ENCODE data around the gene KDELR3. TPM values are rescaled to one million over a fixed set of nuclear protein-coding genes. Genes with fewer than 3 reads are reported as not detected.
"Not testable (repeated sequence)": the region's sequence is repeated elsewhere in the genome, so short reads cannot be mapped to it uniquely, and the experiment has no call there.

Gene KDELR3
- total and polyA plus RNA-seq, 5 donors: 5.0 to 8.3 (median 7.8) TPM

DNA sequence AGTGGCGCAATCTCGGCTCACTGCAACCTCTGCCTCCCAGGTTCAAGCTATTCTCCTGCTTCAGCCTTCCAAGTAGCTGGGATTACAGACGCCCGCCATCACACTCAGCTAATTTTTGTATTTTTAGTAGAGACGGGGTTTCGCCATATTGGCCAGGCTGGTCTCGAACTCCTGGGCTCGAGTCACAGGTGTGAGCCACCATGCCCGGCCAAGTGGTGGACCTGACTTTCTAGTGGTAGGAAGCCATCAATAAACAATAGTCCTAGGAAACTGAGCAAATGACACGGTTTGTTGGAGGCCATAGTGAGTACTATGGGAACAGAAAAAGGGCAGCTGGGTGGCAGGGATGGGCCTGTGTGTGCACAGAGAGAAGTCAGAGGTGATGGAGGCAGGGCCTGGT is 2.3 kb downstream of the KDELR3 start:
- H3K4me3 ChIP-seq (ENCODE audit: low read length); intact Hi-C loops (cut with DNase I); H3K27me3 ChIP-seq (ENCODE audit: control insufficient read depth, insufficient read depth); H3K9me3 ChIP-seq (ENCODE audit: control insufficient read depth, low read length); H3K27ac ChIP-seq (ENCODE audit: low read length); H3K4me1 ChIP-seq (ENCODE audit: control insufficient read depth, insufficient read depth, low read length); ATAC-seq: not testable (repeated sequence)
- WGBS: 96% methylated on average over 10 of the region's 10 CpGs
- peak in 2 of 3 donors; percentile 28 to 31 for DNase-seq

DNA sequence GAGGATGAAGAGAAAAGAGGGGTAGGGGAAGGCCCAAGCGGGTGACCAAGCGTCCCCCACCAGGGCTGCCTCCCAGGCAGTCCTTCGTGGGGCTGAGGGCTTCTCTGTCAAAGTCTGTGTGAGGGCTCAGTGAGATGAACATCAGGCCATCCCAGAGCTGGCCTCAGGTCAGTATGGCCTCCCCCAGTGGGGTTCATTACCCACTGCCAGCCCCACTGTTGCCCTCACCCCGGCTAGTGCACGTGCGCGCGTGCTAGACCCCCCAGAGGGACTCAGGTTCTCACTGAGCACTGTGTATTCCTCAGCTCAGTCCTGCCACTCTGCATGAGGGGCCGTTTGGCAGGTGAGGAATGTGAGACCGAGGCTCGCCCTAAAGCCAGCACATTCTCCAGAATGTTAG is 3.3 kb downstream of the KDELR3 start:
- intact Hi-C loops (cut with DNase I): no loop called here
- no peaks in the 10 kb centered on the region for H3K27me3 ChIP-seq (ENCODE audit: control insufficient read depth, insufficient read depth)
- DNase-seq (peak in 2 of 3 donors; percentile 23 to 27), ATAC-seq (no peak)
- no peaks in the 10 kb centered on the region for H3K9me3 ChIP-seq (ENCODE audit: control insufficient read depth, low read length)
- no peak overlapping the region for H3K27ac ChIP-seq (ENCODE audit: low read length)
- no peaks in the 10 kb centered on the region for H3K4me1 ChIP-seq (ENCODE audit: control insufficient read depth, insufficient read depth, low read length)
- H3K4me3 ChIP-seq (ENCODE audit: low read length): no peak overlapping the region
- WGBS: 86% methylated on average over 11 of the region's 11 CpGs

DNA sequence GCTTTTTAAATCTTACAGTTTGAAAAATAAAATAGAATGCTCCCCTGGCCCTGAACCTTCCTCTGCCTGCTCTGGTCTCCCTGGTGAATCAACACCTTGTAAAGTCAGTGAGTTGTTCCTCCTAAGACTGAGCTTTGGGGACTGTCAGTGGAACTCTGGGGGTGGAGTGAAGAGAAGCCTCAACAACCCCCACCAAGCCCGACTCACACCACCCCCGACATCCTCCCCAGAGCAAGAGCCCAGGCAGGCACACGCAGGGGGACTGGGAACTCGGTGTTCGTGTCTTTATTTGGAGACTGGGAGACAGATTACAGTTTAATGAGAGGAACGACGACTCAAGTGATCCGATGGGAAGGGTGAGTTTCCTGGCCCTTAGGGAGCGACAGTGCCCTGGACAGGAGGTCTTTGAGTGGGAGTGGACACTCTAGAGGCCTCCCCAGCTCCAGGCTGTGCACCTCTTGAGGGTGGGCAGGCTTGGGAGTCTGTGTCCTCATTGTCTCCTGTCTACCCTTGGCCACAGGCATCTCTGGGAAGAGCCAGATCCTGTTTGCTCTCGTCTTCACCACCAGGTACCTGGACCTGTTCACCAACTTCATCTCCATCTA is 6.2 kb downstream of the KDELR3 start:
- WGBS: 63% methylated on average over 10 of the region's 10 CpGs
- ATAC-seq (no peak), DNase-seq (peak in 1 of 3 donors; percentile 38)
- Histone ChIP-seq H3K4me3 (ENCODE audit: low read length) (no peak overlapping the region), H3K4me1 (ENCODE audit: control insufficient read depth, insufficient read depth, low read length) (no peaks in the 10 kb centered on the region), H3K27ac (ENCODE audit: low read length) (no peak overlapping the region), H3K27me3 (ENCODE audit: control insufficient read depth, insufficient read depth) (no peaks in the 10 kb centered on the region), H3K9me3 (ENCODE audit: control insufficient read depth, low read length) (no peaks in the 10 kb centered on the region)
- intact Hi-C loops (cut with DNase I): no loop called here

DNA sequence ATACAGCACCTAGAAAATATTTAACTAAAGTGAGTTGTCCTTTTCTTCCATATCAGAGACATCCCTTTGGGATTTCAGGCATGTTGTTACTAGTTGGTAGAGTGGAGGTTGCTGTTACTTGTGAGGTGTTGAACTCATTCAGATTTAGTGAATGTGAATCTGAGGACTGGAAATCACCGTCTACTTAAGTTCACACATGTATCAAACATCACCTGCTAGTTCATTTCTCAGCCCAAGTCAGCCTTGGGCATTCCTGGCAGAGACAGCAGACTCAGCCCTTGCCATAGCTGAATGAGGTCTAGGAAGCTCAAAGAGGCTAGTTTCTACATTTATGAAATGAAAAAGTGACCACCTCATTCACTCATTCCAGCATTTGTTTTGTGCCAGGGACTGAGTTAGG is 9.7 kb downstream of the KDELR3 start:
- Histone ChIP-seq H3K4me1 (ENCODE audit: control insufficient read depth, insufficient read depth, low read length) (no peaks in the 10 kb centered on the region), H3K9me3 (ENCODE audit: control insufficient read depth, low read length) (no peaks in the 10 kb centered on the region), H3K27me3 (ENCODE audit: control insufficient read depth, insufficient read depth) (no peaks in the 10 kb centered on the region), H3K4me3 (ENCODE audit: low read length) (no peak overlapping the region), H3K27ac (ENCODE audit: low read length) (no peak overlapping the region)
- DNase-seq: no peak
- intact Hi-C loops (cut with DNase I): no loop called here
- no peak for ATAC-seq
- 80% methylated on average over 1 of the region's 1 CpG for WGBS

DNA sequence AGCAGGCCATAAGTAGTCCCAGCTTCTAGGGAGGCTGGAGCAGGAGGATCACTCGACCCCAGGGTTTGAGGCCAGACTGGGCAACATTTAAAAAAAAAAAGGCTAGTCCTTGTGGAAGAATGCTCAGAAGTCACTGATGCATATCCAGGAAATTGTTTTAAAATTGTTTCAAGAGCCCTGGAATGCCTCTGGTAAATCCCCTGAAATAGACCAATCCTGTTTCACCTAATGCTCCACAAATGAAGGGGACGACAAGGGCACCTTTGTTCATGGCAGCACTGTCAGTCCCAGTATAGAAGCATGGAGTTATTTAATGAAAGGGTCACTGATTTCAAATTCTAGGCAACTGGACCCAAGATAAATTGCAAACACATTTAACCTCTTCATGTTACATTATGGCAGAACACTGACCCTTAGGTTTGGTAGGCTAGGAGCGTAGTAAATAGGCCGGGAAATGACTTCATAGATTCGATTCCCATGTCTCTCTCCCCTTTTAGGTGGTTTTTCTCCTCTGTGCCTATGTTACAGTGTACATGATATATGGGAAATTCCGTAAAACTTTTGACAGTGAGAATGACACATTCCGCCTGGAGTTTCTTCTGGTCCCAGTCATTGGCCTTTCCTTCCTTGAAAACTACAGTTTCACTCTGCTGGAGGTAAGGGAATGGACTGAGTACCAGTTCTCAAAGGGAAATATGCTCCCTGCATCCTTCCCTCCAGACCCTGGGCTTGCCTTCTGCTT is 11.4 kb downstream of the KDELR3 start:
- Histone ChIP-seq H3K27ac (ENCODE audit: low read length) (peak overlapping the region; percentile 16), H3K4me1 (ENCODE audit: control insufficient read depth, insufficient read depth, low read length) (no peaks in the 10 kb centered on the region), H3K9me3 (ENCODE audit: control insufficient read depth, low read length) (no peaks in the 10 kb centered on the region), H3K27me3 (ENCODE audit: control insufficient read depth, insufficient read depth) (no peaks in the 10 kb centered on the region), H3K4me3 (ENCODE audit: low read length) (no peak overlapping the region)
- WGBS: 76% methylated on average over 7 of the region's 7 CpGs
- intact Hi-C loops (cut with DNase I): no loop called here
- DNase-seq (no peak), ATAC-seq (peak in 1 of 2 donors; percentile 8)

DNA sequence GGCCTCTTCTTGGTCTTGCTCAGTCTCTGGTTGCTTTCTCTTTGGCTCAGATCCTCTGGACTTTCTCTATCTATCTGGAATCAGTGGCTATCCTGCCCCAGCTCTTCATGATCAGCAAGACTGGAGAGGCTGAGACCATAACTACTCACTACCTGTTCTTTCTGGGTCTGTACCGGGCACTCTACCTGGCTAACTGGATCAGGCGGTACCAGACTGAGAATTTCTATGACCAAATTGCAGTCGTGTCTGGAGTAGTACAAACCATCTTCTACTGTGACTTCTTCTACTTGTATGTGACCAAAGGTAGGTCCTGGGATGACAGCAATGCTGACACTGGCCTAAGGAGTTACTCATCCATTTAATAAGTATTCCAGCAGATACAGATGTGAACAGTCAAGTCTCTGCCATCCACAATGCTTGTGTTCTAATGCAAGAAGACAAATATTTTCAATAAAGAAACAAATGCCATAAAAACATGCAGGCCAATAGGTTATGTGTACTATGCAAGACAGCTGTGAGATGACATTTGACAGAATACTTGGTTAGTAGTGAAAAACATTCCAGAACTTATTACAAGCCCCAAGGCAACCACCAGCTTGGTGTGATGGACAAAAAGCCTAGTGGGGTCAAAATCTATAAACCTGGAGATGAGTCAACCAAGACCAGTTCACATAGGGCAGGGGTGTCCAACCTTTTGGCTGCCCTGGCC is 13.4 kb downstream of the KDELR3 start:
- peak; percentile 13 to 15 for ATAC-seq
- intact Hi-C loops (cut with DNase I): no loop called here
- peak overlapping the region; percentile 43 for H3K27ac ChIP-seq (ENCODE audit: low read length)
- no peaks in the 10 kb centered on the region for H3K9me3 ChIP-seq (ENCODE audit: control insufficient read depth, low read length)
- no peaks in the 10 kb centered on the region for H3K4me1 ChIP-seq (ENCODE audit: control insufficient read depth, insufficient read depth, low read length)
- DNase-seq: no peak
- no peak overlapping the region for H3K4me3 ChIP-seq (ENCODE audit: low read length)
- H3K27me3 ChIP-seq (ENCODE audit: control insufficient read depth, insufficient read depth): no peaks in the 10 kb centered on the region
- WGBS: 94% methylated on average over 3 of the region's 3 CpGs

DNA sequence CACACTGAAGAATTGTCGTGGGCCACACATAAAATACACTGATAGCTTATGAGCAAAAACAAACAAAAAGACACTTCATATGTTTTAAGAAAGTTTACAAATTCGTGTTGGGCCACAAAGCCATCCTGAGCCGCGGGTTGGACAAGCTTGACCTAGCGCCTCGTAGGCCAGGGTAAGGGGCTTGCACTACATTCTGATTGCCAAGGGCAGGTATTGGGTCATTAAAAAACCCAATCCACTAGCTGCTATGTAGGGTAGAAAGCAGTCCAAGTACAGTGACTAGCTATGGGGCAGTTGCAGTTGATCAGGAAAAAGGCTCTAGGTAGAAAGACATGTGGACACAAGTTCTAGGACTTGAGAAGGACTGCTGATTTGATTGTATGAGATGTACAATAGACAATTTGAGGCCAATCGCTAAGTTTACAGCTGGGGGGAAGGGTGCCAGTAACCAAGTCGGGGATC is 14.0 kb downstream of the KDELR3 start:
- DNase-seq (no peak), ATAC-seq (peak in 1 of 2 donors; percentile 14)
- no peak overlapping the region for H3K4me3 ChIP-seq (ENCODE audit: low read length)
- H3K27me3 ChIP-seq (ENCODE audit: control insufficient read depth, insufficient read depth): no peaks in the 10 kb centered on the region
- no peaks in the 10 kb centered on the region for H3K9me3 ChIP-seq (ENCODE audit: control insufficient read depth, low read length)
- H3K27ac ChIP-seq (ENCODE audit: low read length): no peak overlapping the region
- intact Hi-C loops (cut with DNase I): no loop called here
- H3K4me1 ChIP-seq (ENCODE audit: control insufficient read depth, insufficient read depth, low read length): no peaks in the 10 kb centered on the region
- 93% methylated on average over 8 of the region's 8 CpGs for WGBS

DNA sequence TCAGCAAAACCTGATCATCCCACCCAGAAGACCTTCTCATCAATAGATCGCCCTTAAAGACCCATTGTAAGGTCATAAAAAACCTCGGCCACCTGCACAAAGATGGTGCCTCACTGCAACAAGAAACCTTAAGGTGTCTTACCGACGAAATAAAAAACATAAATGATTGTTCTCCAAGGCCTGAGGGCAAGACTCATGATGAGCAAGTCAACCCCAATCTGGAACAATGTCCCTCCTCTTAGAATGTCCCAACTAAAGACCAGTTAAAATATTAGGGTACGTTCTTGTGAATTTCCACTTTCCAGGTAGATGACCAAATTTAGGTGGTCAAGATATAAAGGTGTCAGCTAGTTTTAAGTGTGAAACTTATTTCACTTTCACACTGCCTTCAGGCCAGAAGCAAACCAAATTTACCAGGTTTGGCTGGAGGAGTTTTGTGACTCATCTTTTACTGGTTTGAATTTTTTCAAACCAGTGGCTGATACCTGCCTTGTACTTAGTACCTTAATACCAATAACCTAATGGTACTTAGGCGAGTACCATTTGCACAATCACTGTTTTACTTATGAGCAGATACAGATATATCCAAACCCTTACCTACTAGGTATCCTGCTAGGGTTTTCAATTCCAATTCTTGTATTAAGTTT is 14.9 kb downstream of the KDELR3 start:
- ATAC-seq: no peak

DNA sequence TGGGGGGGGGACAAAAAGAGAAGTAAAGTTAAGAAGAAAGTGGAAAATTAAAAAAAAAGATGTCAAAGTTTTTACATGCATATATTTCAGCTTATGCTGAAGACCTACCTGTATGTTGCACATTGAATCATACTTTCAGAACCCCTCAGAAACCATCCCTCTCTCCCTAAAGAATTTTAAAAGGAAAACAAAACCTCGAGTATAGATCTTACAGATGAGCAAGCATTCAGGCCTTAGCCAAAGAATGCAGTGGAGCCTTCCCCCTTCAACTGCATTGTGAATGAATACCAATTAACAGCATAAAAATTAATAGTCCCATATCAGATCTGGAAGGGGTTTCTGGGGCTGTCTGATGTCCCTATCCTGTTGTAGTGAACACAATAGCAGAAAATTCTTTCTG is 16.3 kb downstream of the KDELR3 start:
- intact Hi-C loops (cut with DNase I): no loop called here

More for the DNA sequence above, 14.9 kb downstream of the KDELR3 start:
- no peak overlapping the region for H3K27ac ChIP-seq (ENCODE audit: low read length)
- H3K4me3 ChIP-seq (ENCODE audit: low read length): no peak overlapping the region
- no peaks in the 10 kb centered on the region for H3K4me1 ChIP-seq (ENCODE audit: control insufficient read depth, insufficient read depth, low read length)
- intact Hi-C loops (cut with DNase I): no loop called here
- H3K9me3 ChIP-seq (ENCODE audit: control insufficient read depth, low read length): no peaks in the 10 kb centered on the region
- no peaks in the 10 kb centered on the region for H3K27me3 ChIP-seq (ENCODE audit: control insufficient read depth, insufficient read depth)
- no peak for DNase-seq
- 97% methylated on average over 6 of the region's 6 CpGs for WGBS

DNA sequence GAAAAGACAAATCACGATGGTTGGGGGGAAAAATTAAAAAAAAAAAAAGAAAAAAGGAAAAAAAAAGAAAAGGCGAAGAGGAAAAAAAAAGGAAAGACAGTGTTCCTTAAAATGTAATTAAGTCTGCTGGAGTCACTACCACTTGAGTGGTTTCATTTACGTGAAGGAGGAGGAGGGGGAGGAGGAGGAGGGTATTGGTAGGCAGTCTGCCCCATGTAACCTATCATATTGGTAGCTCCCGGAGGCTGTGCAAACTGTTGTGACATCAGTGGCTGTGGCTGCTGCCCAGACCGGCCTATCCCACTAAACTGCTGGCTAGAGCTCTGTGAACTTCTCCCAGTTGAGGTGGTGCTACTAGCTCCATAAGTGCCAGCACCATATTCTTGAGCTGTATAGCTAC is 17.9 kb downstream of the KDELR3 start:
- WGBS: 53% methylated on average over 5 of the region's 5 CpGs
- H3K27me3 ChIP-seq (ENCODE audit: control insufficient read depth, insufficient read depth): no peaks in the 10 kb centered on the region
- no peak overlapping the region for H3K27ac ChIP-seq (ENCODE audit: low read length)
- intact Hi-C loops (cut with DNase I): no loop called here
- no peak overlapping the region for H3K4me3 ChIP-seq (ENCODE audit: low read length)
- ATAC-seq (peak; percentile 50 to 51), DNase-seq (no peak)
- no peaks in the 10 kb centered on the region for H3K4me1 ChIP-seq (ENCODE audit: control insufficient read depth, insufficient read depth, low read length)
- H3K9me3 ChIP-seq (ENCODE audit: control insufficient read depth, low read length): no peaks in the 10 kb centered on the region

More for the DNA sequence above, 16.3 kb downstream of the KDELR3 start:
- 68% methylated on average over 1 of the region's 1 CpG for WGBS
- no peaks in the 10 kb centered on the region for H3K4me1 ChIP-seq (ENCODE audit: control insufficient read depth, insufficient read depth, low read length)
- no peak for DNase-seq
- H3K27me3 ChIP-seq (ENCODE audit: control insufficient read depth, insufficient read depth): no peaks in the 10 kb centered on the region
- no peak overlapping the region for H3K27ac ChIP-seq (ENCODE audit: low read length)
- H3K4me3 ChIP-seq (ENCODE audit: low read length): no peak overlapping the region
- no peaks in the 10 kb centered on the region for H3K9me3 ChIP-seq (ENCODE audit: control insufficient read depth, low read length)
- no peak for ATAC-seq

DNA sequence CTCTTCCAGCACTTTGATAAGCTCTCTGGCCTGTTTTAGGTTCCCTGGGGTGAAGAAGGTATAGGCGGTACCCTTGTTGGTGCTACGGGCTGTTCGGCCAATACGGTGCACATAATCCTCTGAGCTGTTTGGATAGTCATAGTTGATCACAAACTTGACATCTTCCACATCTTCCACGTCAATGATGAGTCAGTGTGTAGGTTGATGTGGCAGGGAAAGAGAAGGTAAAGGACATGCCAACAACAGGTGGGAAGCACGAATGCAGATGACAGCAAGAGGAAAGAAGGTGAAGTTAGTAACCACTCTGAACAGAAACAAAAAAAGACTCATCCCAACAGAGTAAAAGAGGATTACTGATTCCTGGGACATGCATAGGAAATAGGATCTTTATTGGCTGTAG is 20.1 kb downstream of the KDELR3 start:
- 84% methylated on average over 6 of the region's 6 CpGs for WGBS
- H3K4me3 ChIP-seq (ENCODE audit: low read length): no peak overlapping the region
- no peak for DNase-seq
- intact Hi-C loops (cut with DNase I): no loop called here
- no peaks in the 10 kb centered on the region for H3K27me3 ChIP-seq (ENCODE audit: control insufficient read depth, insufficient read depth)
- H3K27ac ChIP-seq (ENCODE audit: low read length): no peak overlapping the region
- H3K4me1 ChIP-seq (ENCODE audit: control insufficient read depth, insufficient read depth, low read length): no peaks in the 10 kb centered on the region
- H3K9me3 ChIP-seq (ENCODE audit: control insufficient read depth, low read length): no peaks in the 10 kb centered on the region
- no peak for ATAC-seq

Data from right cardiac atrium (tissue), 5 donors.